NCI-H460 (cell line): ENCODE measurements around the gene KRTAP4-12. TPM values are rescaled to one million over a fixed set of nuclear protein-coding genes. Genes with fewer than 3 reads are reported as not detected.
"Not testable (repeated sequence)": the region's sequence is repeated elsewhere in the genome, so short reads cannot be mapped to it uniquely, and the experiment has no call there.

ENCODE experiments used
- DNase-seq: peaks from one replicate; pipeline ENCODE4 v3.0.0-alpha.2; 2016; ENCODE audit warnings: low read depth; ENCODE audit errors: extremely low read depth
- total RNA-seq: library from RNA; depleted of rRNA; stranded (reverse); fragments of >200 nt; shearing (Covaris generic); gene quantifications from 2 replicates; pipeline ENCODE4 v1.2.3, GENCODE V29; 2014

KRTAP4-12 gene
- total RNA-seq, 1 experiment from 2014 or later = not detected

- DNase-seq = no peak
Observed at GRCh38 chr17:41127371-41127770, 3.4 kb upstream of the KRTAP4-12 start.

GRCh38 chr17:41126412-41126811, 2.4 kb upstream of the KRTAP4-12 start:
- no peak for DNase-seq

- DNase-seq = no peak
Observed at GRCh38 chr17:41125064-41125463, 1.1 kb upstream of the KRTAP4-12 start.

- DNase-seq = not testable (repeated sequence)
Observed at GRCh38 chr17:41123292-41123990, 541 bp downstream of the KRTAP4-12 start.

- DNase-seq = no peak
Observed at GRCh38 chr17:41121742-41122141, 2.2 kb downstream of the KRTAP4-12 start.

GRCh38 chr17:41119696-41120690, 4.0 kb downstream of the KRTAP4-12 start:
- DNase-seq = not testable (repeated sequence)

- no peak for DNase-seq
Observed at GRCh38 chr17:41118721-41119120, 5.3 kb downstream of the KRTAP4-12 start.

- DNase-seq = not testable (repeated sequence)
Observed at GRCh38 chr17:41117846-41118386, 6.1 kb downstream of the KRTAP4-12 start, which contains the start of gene KRTAP4-11. TSS of gene KRTAP4-11 (minus strand) at chr17:41118373. CDS start at chr17:41118315, 58 bp downstream.

GRCh38 chr17:41116297-41116696, 7.7 kb downstream of the KRTAP4-12 start:
- no peak for DNase-seq

- no peak for DNase-seq
Observed at GRCh38 chr17:41111151-41111885, 12.7 kb downstream of the KRTAP4-12 start.

- DNase-seq = not testable (repeated sequence)
Observed at GRCh38 chr17:41108728-41109386, 15.1 kb downstream of the KRTAP4-12 start.

GRCh38 chr17:41107941-41108450, 16.0 kb downstream of the KRTAP4-12 start:
- no peak for DNase-seq

GRCh38 chr17:41105347-41105746, 18.6 kb downstream of the KRTAP4-12 start, which contains the start of gene KRTAP4-9:
TSS of gene KRTAP4-9 (plus strand) at chr17:41105389. CDS start at chr17:41105389, 0 bp downstream.
- DNase-seq = not testable (repeated sequence)

- DNase-seq = not testable (repeated sequence)
Observed at GRCh38 chr17:41104386-41105038, 19.5 kb downstream of the KRTAP4-12 start.

GRCh38 chr17:41103896-41104295, 20.1 kb downstream of the KRTAP4-12 start:
- no peak for DNase-seq

- no peak for DNase-seq
Observed at GRCh38 chr17:41101586-41102259, 22.3 kb downstream of the KRTAP4-12 start, which contains the start of gene KRTAP4-16. TSS of gene KRTAP4-16 (minus strand) at chr17:41102209. CDS start at chr17:41102209, 0 bp downstream.

GRCh38 chr17:41099682-41100480, 24.1 kb downstream of the KRTAP4-12 start:
- DNase-seq = peak; percentile 47
